PC-9 (cell line): ENCODE data around the gene EFCAB9. TPM values are rescaled to one million over a fixed set of nuclear protein-coding genes. Genes with fewer than 3 reads are reported as not detected.
A peak's percentile ranks its signal among the peaks of the same experiment; 100 is the strongest.

Source experiments
- BruUV-seq: library from RNA; stranded (reverse); fragments of 400-500 nt; replicated peaks from 2 replicates; lab custom pipeline; 2021; lab: Mats Ljungman, UMichigan
- CTCF ChIA-PET: fragments of 300-600 bp; sonication (Branson Sonifier 250); formaldehyde crosslinking; loops from one replicate; lab custom pipeline; 2022; ENCODE audit warnings: antibody characterized with exemption; lab: Charles Lee
- POLR2A ChIA-PET: fragments of 300-600 bp; sonication (Branson Sonifier 250); formaldehyde crosslinking; loops from one replicate; lab custom pipeline; 2022; ENCODE audit warnings: antibody characterized with exemption; ENCODE audit not compliant: unreplicated experiment; lab: Charles Lee
- DNase-seq, 2 experiments: peaks; one replicate each; pipeline versions ENCODE4 v3.0.0 to v3.0.0-alpha.2; 2015 to 2022; ENCODE audit warnings: mixed read lengths in 1 of 2
- H2AFZ ChIP-seq: fragments of 200-600 bp; sonication (generic); 2 replicates; pipeline ENCODE4 v1.8.1; 2017; ENCODE audit warnings: antibody characterized with exemption
- H3F3A ChIP-seq: fragments of 200-600 bp; sonication (generic); 2 replicates; pipeline ENCODE4 v1.8.1; 2017; ENCODE audit warnings: antibody characterized with exemption, mild to moderate bottlenecking, low read depth; ENCODE audit not compliant: insufficient read depth
- H3K27ac ChIP-seq: fragments of 200-600 bp; sonication (generic); 2 replicates; pipeline ENCODE4 v1.6.1; 2016; ENCODE audit warnings: mixed run types
- H3K27me3 ChIP-seq: fragments of 200-600 bp; sonication (generic); 2 replicates; pipeline ENCODE4 v1.6.1; 2016; ENCODE audit warnings: low read depth, mixed run types; ENCODE audit not compliant: insufficient read depth
- H3K36me3 ChIP-seq: fragments of 200-600 bp; sonication (generic); 2 replicates; pipeline ENCODE4 v1.6.1; 2016; ENCODE audit warnings: low read depth, mixed run types
- H3K4me1 ChIP-seq: fragments of 200-600 bp; sonication (generic); replicated peaks from 2 replicates; pipeline ENCODE4 v1.6.1; 2016; ENCODE audit warnings: mixed run types; ENCODE audit not compliant: insufficient read depth
- H3K4me2 ChIP-seq: fragments of 200-600 bp; sonication (generic); 2 replicates; pipeline ENCODE4 v1.6.1; 2017; ENCODE audit warnings: mixed run types
- H3K4me3 ChIP-seq: fragments of 200-600 bp; sonication (generic); 2 replicates; pipeline ENCODE4 v1.6.1; 2016; ENCODE audit warnings: mixed run types
- H3K79me2 ChIP-seq: fragments of 200-600 bp; sonication (generic); 2 replicates; pipeline ENCODE4 v1.6.1; 2017; ENCODE audit warnings: low read depth, mixed run types
- H3K9me2 ChIP-seq: fragments of 200-600 bp; sonication (generic); 2 replicates; pipeline ENCODE4 v1.8.1; 2017; ENCODE audit warnings: mild to moderate bottlenecking; ENCODE audit not compliant: insufficient read depth
- H3K9me3 ChIP-seq: fragments of 200-600 bp; sonication (generic); 2 replicates; pipeline ENCODE4 v1.8.1; 2016; ENCODE audit warnings: low read depth; ENCODE audit not compliant: insufficient read depth
- H4K20me1 ChIP-seq: fragments of 200-600 bp; sonication (generic); 2 replicates; pipeline ENCODE4 v1.8.1; 2017; ENCODE audit not compliant: insufficient read depth
- EZH2 ChIP-seq: fragments of 200-600 bp; sonication (generic); IDR thresholded peaks from 2 replicates; pipeline ENCODE4 v1.8.0; 2017; ENCODE audit warnings: antibody characterized with exemption, low read depth
- intact Hi-C: fragments of 100-400 bp; cut with micrococcal nuclease; formaldehyde crosslinking; loops from one replicate; pipeline ENCODE4 v1.10.0; 2022; ENCODE audit not compliant: unreplicated experiment
- total RNA-seq: library from RNA; stranded (reverse); gene quantifications from 2 replicates; pipeline ENCODE4 v1.2.3, GENCODE V29; 2021
- TF ChIP-seq, protein P1 (sequence below): fragments of 200-600 bp; sonication (generic); conservative IDR thresholded peaks from 2 replicates; pipeline ENCODE4 v1.6.1; 2017; ENCODE audit warnings: mixed run types, antibody characterized with exemption, mild to moderate bottlenecking, moderate library complexity

Gene EFCAB9
- total RNA-seq, 1 experiment from 2014 or later, result not detected

DNA sequence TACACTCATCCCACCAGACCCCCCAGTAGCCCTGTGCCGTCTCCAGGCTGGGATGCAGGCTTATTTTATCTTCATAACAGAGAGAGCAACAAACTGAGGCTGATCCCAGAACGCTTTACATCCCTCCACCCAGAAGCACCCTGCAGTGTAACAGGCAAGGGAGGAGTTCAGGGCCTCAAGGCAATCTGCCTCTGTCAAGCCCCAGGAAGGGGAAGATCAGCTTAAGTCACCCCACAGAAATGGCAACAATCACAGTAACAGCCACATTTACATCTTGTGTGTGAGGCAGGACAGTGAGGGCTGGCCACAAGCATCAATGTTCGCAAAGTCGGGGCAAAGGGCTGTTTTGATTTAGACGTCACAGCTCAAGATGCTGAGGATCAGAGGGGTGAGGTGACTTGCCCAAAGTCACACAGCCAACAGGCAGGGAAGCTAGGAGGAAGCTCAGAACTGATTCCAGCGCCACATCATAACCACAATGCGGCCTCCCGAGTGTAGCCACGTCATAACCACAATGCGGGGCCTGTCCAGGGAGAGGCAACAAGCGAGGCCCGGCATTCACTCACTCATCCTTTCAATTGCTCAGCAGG, 20.3 kb upstream of the EFCAB9 start:
- Histone ChIP-seq H3K9me3 (no peaks in the 10 kb centered on the region), H3K79me2 (no peaks in the 10 kb centered on the region), H3K9me2 (no peaks in the 10 kb centered on the region), H3F3A (no peaks in the 10 kb centered on the region), H3K27ac (no peak overlapping the region), H3K4me2 (no peak overlapping the region), H3K4me1 (no peaks in the 10 kb centered on the region), H4K20me1 (peaks cover 18% of the 10 kb centered on the region), H3K36me3 (no peaks in the 10 kb centered on the region), H2AFZ (no peak overlapping the region), H3K27me3 (no peaks in the 10 kb centered on the region), H3K4me3 (no peak overlapping the region)
- TF ChIP-seq, protein P1, sequence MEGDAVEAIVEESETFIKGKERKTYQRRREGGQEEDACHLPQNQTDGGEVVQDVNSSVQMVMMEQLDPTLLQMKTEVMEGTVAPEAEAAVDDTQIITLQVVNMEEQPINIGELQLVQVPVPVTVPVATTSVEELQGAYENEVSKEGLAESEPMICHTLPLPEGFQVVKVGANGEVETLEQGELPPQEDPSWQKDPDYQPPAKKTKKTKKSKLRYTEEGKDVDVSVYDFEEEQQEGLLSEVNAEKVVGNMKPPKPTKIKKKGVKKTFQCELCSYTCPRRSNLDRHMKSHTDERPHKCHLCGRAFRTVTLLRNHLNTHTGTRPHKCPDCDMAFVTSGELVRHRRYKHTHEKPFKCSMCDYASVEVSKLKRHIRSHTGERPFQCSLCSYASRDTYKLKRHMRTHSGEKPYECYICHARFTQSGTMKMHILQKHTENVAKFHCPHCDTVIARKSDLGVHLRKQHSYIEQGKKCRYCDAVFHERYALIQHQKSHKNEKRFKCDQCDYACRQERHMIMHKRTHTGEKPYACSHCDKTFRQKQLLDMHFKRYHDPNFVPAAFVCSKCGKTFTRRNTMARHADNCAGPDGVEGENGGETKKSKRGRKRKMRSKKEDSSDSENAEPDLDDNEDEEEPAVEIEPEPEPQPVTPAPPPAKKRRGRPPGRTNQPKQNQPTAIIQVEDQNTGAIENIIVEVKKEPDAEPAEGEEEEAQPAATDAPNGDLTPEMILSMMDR, result no peak
- TF ChIP-seq EZH2, result no peak
- no TSS peak for BruUV-seq
- DNase-seq, result peak in 1 of 2 experiments; percentile 52
- ChIA-PET CTCF (interaction anchor here (1.0 kb wide), 1 partner anchor 15 kb away, joined by 5 read pairs; the partner anchor contains the start of gene STK10), POLR2A (interaction anchor here (0.9 to 1.5 kb wide), 3 partner anchors 12 to 15 kb away, joined by 4 to 22 read pairs (median 11); partner anchors contain the start of gene STK10)
- intact Hi-C loops, result loop anchor here (1.0 kb wide), 1 partner anchor 14 kb away; no protein-coding TSS in a partner anchor

DNA sequence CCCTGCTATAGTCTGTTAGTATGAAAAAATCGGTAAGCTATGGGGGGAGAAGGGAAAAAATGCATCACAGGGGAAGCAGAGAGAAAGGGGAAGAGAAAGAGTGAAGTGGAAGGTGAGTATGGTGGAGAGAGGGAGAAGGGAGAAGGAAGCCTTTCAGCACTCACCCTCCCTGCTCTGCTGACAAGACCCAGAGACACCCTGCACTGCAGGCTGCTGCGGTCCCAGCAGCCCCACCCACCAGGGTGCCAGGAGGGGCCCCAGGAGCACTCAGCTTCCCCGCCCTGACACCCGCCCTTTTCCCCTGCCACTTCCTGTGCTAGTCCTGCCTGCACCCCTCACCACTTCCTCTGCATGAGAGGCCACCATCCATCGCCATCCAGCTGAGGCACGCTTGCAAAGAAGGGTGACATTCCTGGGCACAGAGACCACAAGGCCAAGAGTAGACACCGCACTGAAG, 18.7 kb upstream of the EFCAB9 start:
- DNase-seq, result no peak
- no TSS peak for BruUV-seq
- H3K4me3 ChIP-seq, result no peak overlapping the region
- H3F3A ChIP-seq, result no peaks in the 10 kb centered on the region
- intact Hi-C loops, result no loop called here
- H3K27ac ChIP-seq, result no peak overlapping the region
- no peaks in the 10 kb centered on the region for H3K9me2 ChIP-seq
- no peaks in the 10 kb centered on the region for H3K36me3 ChIP-seq
- ChIA-PET POLR2A (interaction anchor here (0.6 to 1.5 kb wide), 4 partner anchors 10 to 287 kb away, joined by 7 to 22 read pairs (median 8); no protein-coding TSS in a partner anchor), CTCF (interaction anchor here (0.6 to 1.0 kb wide), 4 partner anchors 12 to 165 kb away, joined by 3 to 10 read pairs (median 4); no protein-coding TSS in a partner anchor)
- H3K4me1 ChIP-seq, result no peaks in the 10 kb centered on the region
- H3K27me3 ChIP-seq, result no peaks in the 10 kb centered on the region
- H3K9me3 ChIP-seq, result no peaks in the 10 kb centered on the region
- peaks cover 22% of the 10 kb centered on the region for H4K20me1 ChIP-seq
- no peak overlapping the region for H2AFZ ChIP-seq
- H3K4me2 ChIP-seq, result no peak overlapping the region
- TF ChIP-seq EZH2, result no peak
- TF ChIP-seq, protein P1, result no peak
- H3K79me2 ChIP-seq, result no peaks in the 10 kb centered on the region

DNA sequence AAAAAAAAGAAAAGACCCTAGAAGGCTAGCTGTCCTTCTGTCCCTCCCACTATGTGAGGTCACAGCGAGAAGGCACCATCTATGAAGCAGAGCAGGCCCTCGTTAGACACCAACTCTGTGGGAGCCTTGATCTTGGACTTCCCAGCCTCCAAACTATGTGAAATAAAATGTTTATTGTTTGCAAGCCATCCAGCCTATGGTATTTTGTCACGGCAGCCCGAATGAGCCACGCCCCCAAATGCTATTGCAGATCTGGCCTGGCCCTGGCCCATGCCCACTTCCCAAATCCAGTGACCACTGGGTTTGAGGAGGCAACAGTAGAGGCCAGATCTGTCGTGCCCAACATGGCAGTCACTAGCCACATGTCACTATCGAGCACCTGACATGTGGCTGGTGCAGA, 16.8 kb upstream of the EFCAB9 start:
- intact Hi-C loops, result no loop called here
- H3K4me1 ChIP-seq, result no peaks in the 10 kb centered on the region
- H3K9me2 ChIP-seq, result no peaks in the 10 kb centered on the region
- CTCF ChIA-PET, result no interaction called here
- no peak overlapping the region for H2AFZ ChIP-seq
- H3K27ac ChIP-seq, result no peak overlapping the region
- no peak overlapping the region for H3K4me2 ChIP-seq
- BruUV-seq, result no TSS peak
- TF ChIP-seq, protein P1, result no peak
- TF ChIP-seq EZH2, result no peak
- peaks cover 14% of the 10 kb centered on the region for H3K79me2 ChIP-seq
- DNase-seq, result no peak
- no peaks in the 10 kb centered on the region for H3K9me3 ChIP-seq
- POLR2A ChIA-PET, result no interaction called here
- no peaks in the 10 kb centered on the region for H3K36me3 ChIP-seq
- H3F3A ChIP-seq, result no peaks in the 10 kb centered on the region
- no peaks in the 10 kb centered on the region for H3K27me3 ChIP-seq
- no peak overlapping the region for H3K4me3 ChIP-seq
- peaks cover 25% of the 10 kb centered on the region for H4K20me1 ChIP-seq
